Smooth muscle cell (in vitro differentiated cells): ENCODE results near the gene CAMK2N2. TPM values are rescaled to one million over a fixed set of nuclear protein-coding genes. Genes with fewer than 3 reads are reported as not detected.

Experiments used
- DNase-seq: peaks from one replicate; lab custom pipeline; 2025; ENCODE audit not compliant: unreplicated experiment; lab: John Stamatoyannopoulos, UW
- H2AFZ ChIP-seq: fragments of 200-600 bp; sonication (generic); 2 replicates; pipeline ENCODE4 v1.6.0; 2016; ENCODE audit warnings: antibody characterized with exemption, low read depth, mild to moderate bottlenecking
- H3F3A ChIP-seq: fragments of 200-600 bp; sonication (generic); 2 replicates; pipeline ENCODE4 v1.6.0; 2017; ENCODE audit warnings: antibody characterized with exemption, low read depth
- H3K27ac ChIP-seq: fragments of 200-600 bp; sonication (generic); 2 replicates; pipeline ENCODE4 v1.5.1; 2016; ENCODE audit warnings: low read depth, mild to moderate bottlenecking
- H3K27me3 ChIP-seq: fragments of 200-600 bp; sonication (generic); 2 replicates; pipeline ENCODE4 v1.6.1; 2016; ENCODE audit warnings: low read depth, mild to moderate bottlenecking
- H3K36me3 ChIP-seq: fragments of 200-600 bp; sonication (generic); 2 replicates; pipeline ENCODE4 v1.5.1; 2016; ENCODE audit warnings: low read depth
- H3K4me1 ChIP-seq: fragments of 200-600 bp; sonication (generic); 2 replicates; pipeline ENCODE4 v1.5.1; 2016; ENCODE audit warnings: low read depth
- H3K4me2 ChIP-seq: fragments of 200-600 bp; sonication (generic); 2 replicates; pipeline ENCODE4 v1.6.0; 2016; ENCODE audit warnings: mild to moderate bottlenecking
- H3K4me3 ChIP-seq: fragments of 200-600 bp; sonication (generic); 2 replicates; pipeline ENCODE4 v1.5.1; 2016; ENCODE audit warnings: mild to moderate bottlenecking
- H3K79me2 ChIP-seq: fragments of 200-600 bp; sonication (generic); 2 replicates; pipeline ENCODE4 v1.6.0; 2016; ENCODE audit warnings: low read depth, mild to moderate bottlenecking
- H3K9ac ChIP-seq: fragments of 200-600 bp; sonication (generic); 2 replicates; pipeline ENCODE4 v1.6.0; 2016; ENCODE audit warnings: low read depth
- H3K9me3 ChIP-seq: fragments of 200-600 bp; sonication (generic); replicated peaks from 2 replicates; pipeline ENCODE4 v1.5.1; 2016; ENCODE audit warnings: low read depth
- H4K20me1 ChIP-seq: fragments of 200-600 bp; sonication (generic); 2 replicates; pipeline ENCODE4 v1.6.0; 2016; ENCODE audit warnings: low read depth
- WGBS: methylation state at CpG from one replicate; pipeline ENCODE4 v1.1.7; 2016; ENCODE audit warnings: low lambda C conversion rate; 5-methylcytosine and 5-hydroxymethylcytosine counted together
- polyA plus RNA-seq: library from polyadenylated mRNA; unstranded; fragments of >200 nt; fragmentation: Nextera tagmentation; extraction: Ambion mirVana; gene quantifications from 2 replicates; pipeline ENCODE4 v1.2.1, GENCODE V29; 2016
- total RNA-seq: library from RNA; depleted of rRNA; stranded (reverse); fragments of >200 nt; gene quantifications from 2 replicates; pipeline ENCODE4 v1.2.3, GENCODE V29; 2014
- TF ChIP-seq, protein P1 (sequence below): fragments of 200-600 bp; sonication (generic); IDR thresholded peaks from 2 replicates; pipeline ENCODE4 v1.5.1; 2017; ENCODE audit warnings: borderline replicate concordance, mild to moderate bottlenecking, antibody characterized with exemption; ENCODE audit not compliant: insufficient read depth, poor library complexity, severe bottlenecking

The CAMK2N2 gene
- total and polyA plus RNA-seq, 2 experiments from 2014 or later = not detected

- 17% methylated on average over 27 of the region's 29 CpGs for WGBS
- H4K20me1 ChIP-seq = peaks cover 50% of the 10 kb centered on the region
Measured at GRCh38 chr3:184299488-184300377, 38.4 kb upstream of the CAMK2N2 start.

GRCh38 chr3:184298759-184299487 is 37.6 kb upstream of the CAMK2N2 start, which contains the start of gene PSMD2:
Gene PSMD2, plus strand, starts transcription at chr3:184299241. Its CDS starts 26 bp downstream, at chr3:184299267.
- H3K4me2 ChIP-seq = peak within 1 kb of the TSS; percentile 95
- 2% methylated on average over 43 of the region's 78 CpGs for WGBS
- no peaks in the 10 kb centered on the region for H3K9me3 ChIP-seq
- peaks cover 12% of the 10 kb centered on the region for H3K4me1 ChIP-seq
- peak within 1 kb of the TSS; percentile 83 for H2AFZ ChIP-seq
- peaks cover 20% of the 10 kb centered on the region for H3K36me3 ChIP-seq
- TF ChIP-seq, protein P1, sequence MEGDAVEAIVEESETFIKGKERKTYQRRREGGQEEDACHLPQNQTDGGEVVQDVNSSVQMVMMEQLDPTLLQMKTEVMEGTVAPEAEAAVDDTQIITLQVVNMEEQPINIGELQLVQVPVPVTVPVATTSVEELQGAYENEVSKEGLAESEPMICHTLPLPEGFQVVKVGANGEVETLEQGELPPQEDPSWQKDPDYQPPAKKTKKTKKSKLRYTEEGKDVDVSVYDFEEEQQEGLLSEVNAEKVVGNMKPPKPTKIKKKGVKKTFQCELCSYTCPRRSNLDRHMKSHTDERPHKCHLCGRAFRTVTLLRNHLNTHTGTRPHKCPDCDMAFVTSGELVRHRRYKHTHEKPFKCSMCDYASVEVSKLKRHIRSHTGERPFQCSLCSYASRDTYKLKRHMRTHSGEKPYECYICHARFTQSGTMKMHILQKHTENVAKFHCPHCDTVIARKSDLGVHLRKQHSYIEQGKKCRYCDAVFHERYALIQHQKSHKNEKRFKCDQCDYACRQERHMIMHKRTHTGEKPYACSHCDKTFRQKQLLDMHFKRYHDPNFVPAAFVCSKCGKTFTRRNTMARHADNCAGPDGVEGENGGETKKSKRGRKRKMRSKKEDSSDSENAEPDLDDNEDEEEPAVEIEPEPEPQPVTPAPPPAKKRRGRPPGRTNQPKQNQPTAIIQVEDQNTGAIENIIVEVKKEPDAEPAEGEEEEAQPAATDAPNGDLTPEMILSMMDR = no peak
- H3K79me2 ChIP-seq = peaks cover 44% of the 10 kb centered on the region
- H3K27ac ChIP-seq = peak within 1 kb of the TSS; percentile 92
- no peaks in the 10 kb centered on the region for H3K27me3 ChIP-seq
- peak within 1 kb of the TSS; percentile 90 for H3K4me3 ChIP-seq
- peaks cover 42% of the 10 kb centered on the region for H4K20me1 ChIP-seq
- peak; percentile 92 for DNase-seq
- H3K9ac ChIP-seq = peak within 1 kb of the TSS; percentile 94
- no peaks in the 10 kb centered on the region for H3F3A ChIP-seq

More at GRCh38 chr3:184299488-184300377, 38.4 kb upstream of the CAMK2N2 start:
- Histone ChIP-seq H3K79me2 (peaks cover 50% of the 10 kb centered on the region), H2AFZ (no peak overlapping the region), H3K9ac (peak overlapping the region; percentile 94), H3F3A (no peaks in the 10 kb centered on the region), H3K36me3 (peaks cover 26% of the 10 kb centered on the region), H3K4me1 (peaks cover 12% of the 10 kb centered on the region), H3K27me3 (no peaks in the 10 kb centered on the region), H3K4me3 (peak overlapping the region; percentile 90), H3K27ac (peak overlapping the region; percentile 92), H3K9me3 (no peaks in the 10 kb centered on the region), H3K4me2 (peak overlapping the region; percentile 95)
- TF ChIP-seq, protein P1 = no peak
- DNase-seq = no peak

GRCh38 chr3:184296616-184297015 is 35.3 kb upstream of the CAMK2N2 start:
- peaks cover 12% of the 10 kb centered on the region for H3K4me1 ChIP-seq
- TF ChIP-seq, protein P1 = no peak
- no peaks in the 10 kb centered on the region for H3K27me3 ChIP-seq
- no peaks in the 10 kb centered on the region for H3K9me3 ChIP-seq
- 81% methylated on average over 7 of the region's 7 CpGs for WGBS
- H3K36me3 ChIP-seq = peaks cover 3% of the 10 kb centered on the region
- no peak for DNase-seq
- peaks cover 26% of the 10 kb centered on the region for H3K79me2 ChIP-seq
- H3F3A ChIP-seq = no peaks in the 10 kb centered on the region
- peaks cover 19% of the 10 kb centered on the region for H4K20me1 ChIP-seq
- no peak overlapping the region for H3K4me2 ChIP-seq
- H2AFZ ChIP-seq = no peak overlapping the region
- H3K9ac ChIP-seq = no peak overlapping the region
- H3K4me3 ChIP-seq = no peak overlapping the region
- no peak overlapping the region for H3K27ac ChIP-seq
